NT2/D1 (cell line): ENCODE data around the gene BORCS6.

Source experiments
- DNase-seq: peaks from one replicate; pipeline ENCODE4 v3.0.0-alpha.2; 2011; ENCODE audit warnings: low read depth, low spot score
- H3K27me3 ChIP-seq: 2 replicates; pipeline ENCODE4 v1.6.0; 2011; ENCODE audit warnings: mild to moderate bottlenecking; ENCODE audit not compliant: insufficient read length, insufficient read depth
- H3K36me3 ChIP-seq: 2 replicates; pipeline ENCODE4 v1.6.1; 2011; ENCODE audit warnings: mild to moderate bottlenecking, low read length, mixed read lengths; ENCODE audit not compliant: insufficient read depth, insufficient read length
- H3K4me1 ChIP-seq: 2 replicates; pipeline ENCODE4 v1.5.1; 2011; ENCODE audit not compliant: insufficient read depth, insufficient read length
- H3K4me3 ChIP-seq: 2 replicates; pipeline ENCODE4 v1.5.1; 2011; ENCODE audit warnings: low read depth; ENCODE audit not compliant: insufficient read length
- H3K9ac ChIP-seq: 2 replicates; pipeline ENCODE4 v1.6.0; 2011; ENCODE audit warnings: low read depth; ENCODE audit not compliant: insufficient read length
- H3K9me3 ChIP-seq: 2 replicates; pipeline ENCODE4 v1.5.1; 2011; ENCODE audit warnings: mild to moderate bottlenecking, low read length; ENCODE audit not compliant: insufficient read depth
- SUZ12 ChIP-seq: IDR thresholded peaks from 2 replicates; pipeline ENCODE4 v1.6.1; 2011; ENCODE audit not compliant: insufficient read length, insufficient read depth; ENCODE audit errors: extremely low read depth
- YY1 ChIP-seq: IDR thresholded peaks from 2 replicates; pipeline ENCODE4 v1.6.1; 2011; ENCODE audit not compliant: insufficient read length, insufficient read depth
- ZNF274 ChIP-seq: IDR thresholded peaks from 2 replicates; pipeline ENCODE4 v1.6.1; 2011; ENCODE audit warnings: mild to moderate bottlenecking, low read depth, low read length

BORCS6 gene

GRCh38 chr17:8162997-8163977 lies 26.7 kb downstream of the BORCS6 start:
- Histone ChIP-seq H3K9me3 (no peaks in the 10 kb centered on the region), H3K36me3 (peaks cover 27% of the 10 kb centered on the region), H3K4me3 (peak overlapping the region; percentile 87), H3K27me3 (no peaks in the 10 kb centered on the region), H3K4me1 (peaks cover 18% of the 10 kb centered on the region), H3K9ac (peak overlapping the region; percentile 94)
- DNase-seq = no peak
- no peak for TF ChIP-seq SUZ12
- no peak for TF ChIP-seq YY1
- TF ChIP-seq ZNF274 = no peak

GRCh38 chr17:8162233-8162996 lies 27.6 kb downstream of the BORCS6 start, which contains the start of gene VAMP2:
VAMP2 (minus strand) TSS chr17:8162948; CDS start chr17:8162879, 69 bp downstream.
- Histone ChIP-seq H3K9me3 (no peaks in the 10 kb centered on the region), H3K27me3 (no peaks in the 10 kb centered on the region), H3K4me1 (peaks cover 18% of the 10 kb centered on the region), H3K4me3 (peak within 1 kb of the TSS; percentile 87), H3K36me3 (peaks cover 27% of the 10 kb centered on the region), H3K9ac (peak within 1 kb of the TSS; percentile 94)
- no peak for DNase-seq
- no peak for TF ChIP-seq ZNF274
- TF ChIP-seq YY1 = peak; percentile 61

- no peaks in the 10 kb centered on the region for H3K27me3 ChIP-seq
- H3K36me3 ChIP-seq = peaks cover 27% of the 10 kb centered on the region
- peak overlapping the region; percentile 87 for H3K4me3 ChIP-seq
- TF ChIP-seq YY1 (no peak), ZNF274 (no peak)
- no peaks in the 10 kb centered on the region for H3K9me3 ChIP-seq
- H3K9ac ChIP-seq = peak overlapping the region; percentile 90
- peaks cover 18% of the 10 kb centered on the region for H3K4me1 ChIP-seq
- no peak for DNase-seq
Measured at GRCh38 chr17:8161289-8162232, 28.4 kb downstream of the BORCS6 start.

- H3K4me3 ChIP-seq = no peak overlapping the region
- peak overlapping the region; percentile 21 for H3K9ac ChIP-seq
- TF ChIP-seq ZNF274 (no peak), SUZ12 (no peak), YY1 (no peak)
- peaks cover 27% of the 10 kb centered on the region for H3K36me3 ChIP-seq
- DNase-seq = no peak
- H3K4me1 ChIP-seq = peaks cover 18% of the 10 kb centered on the region
- no peaks in the 10 kb centered on the region for H3K27me3 ChIP-seq
- no peaks in the 10 kb centered on the region for H3K9me3 ChIP-seq
Measured at GRCh38 chr17:8160741-8161221, 29.2 kb downstream of the BORCS6 start.

GRCh38 chr17:8160224-8160577 lies 29.8 kb downstream of the BORCS6 start:
- no peak overlapping the region for H3K9ac ChIP-seq
- peaks cover 27% of the 10 kb centered on the region for H3K36me3 ChIP-seq
- peaks cover 18% of the 10 kb centered on the region for H3K4me1 ChIP-seq
- DNase-seq = no peak
- no peak for TF ChIP-seq YY1
- TF ChIP-seq ZNF274 = no peak
- TF ChIP-seq SUZ12 = no peak
- H3K27me3 ChIP-seq = no peaks in the 10 kb centered on the region
- no peak overlapping the region for H3K4me3 ChIP-seq
- no peaks in the 10 kb centered on the region for H3K9me3 ChIP-seq

- Histone ChIP-seq H3K9me3 (no peaks in the 10 kb centered on the region), H3K4me3 (no peak overlapping the region), H3K4me1 (peaks cover 15% of the 10 kb centered on the region), H3K9ac (no peak overlapping the region), H3K27me3 (no peaks in the 10 kb centered on the region), H3K36me3 (peaks cover 27% of the 10 kb centered on the region)
- no peak for TF ChIP-seq YY1
- no peak for TF ChIP-seq ZNF274
- TF ChIP-seq SUZ12 = no peak
- no peak for DNase-seq
Measured at GRCh38 chr17:8159459-8160223, 30.3 kb downstream of the BORCS6 start.
